ENCODE results near the gene TNFRSF19.

- TF ChIP-seq CTCF (conservative IDR thresholded peaks at IDR 0.05; ENCODE audit: low read depth, low read length) (no peak), RAD21 (IDR thresholded peaks at IDR 0.05; ENCODE audit: low read length) (no peak), RFX5 (IDR thresholded peaks at IDR 0.05; ENCODE audit: low read depth, low read length) (no peak), POLR2A (IDR thresholded peaks at IDR 0.05; ENCODE audit: low read depth, low read length) (no peak), ELK1 (IDR thresholded peaks at IDR 0.05; ENCODE audit: borderline replicate concordance, low read depth, low read length) (no peak), SMC3 (IDR thresholded peaks at IDR 0.05; ENCODE audit: low read depth, low read length) (no peak)
Measured at GRCh38 chr13:23718996-23719395, 148.8 kb downstream of the TNFRSF19 start.

All from IMR-90 (cell line).